Hypothalamus (tissue), 51 donors: ENCODE data around the gene RAF1.
"Not testable (repeated sequence)": the region's sequence is repeated elsewhere in the genome, so short reads cannot be mapped to it uniquely, and the experiment has no call there.

Experiments used
- DNase-seq, 51 donors: peaks; one replicate each; lab custom pipeline; 2025; lab: John Stamatoyannopoulos, UW

RAF1 gene

DNA sequence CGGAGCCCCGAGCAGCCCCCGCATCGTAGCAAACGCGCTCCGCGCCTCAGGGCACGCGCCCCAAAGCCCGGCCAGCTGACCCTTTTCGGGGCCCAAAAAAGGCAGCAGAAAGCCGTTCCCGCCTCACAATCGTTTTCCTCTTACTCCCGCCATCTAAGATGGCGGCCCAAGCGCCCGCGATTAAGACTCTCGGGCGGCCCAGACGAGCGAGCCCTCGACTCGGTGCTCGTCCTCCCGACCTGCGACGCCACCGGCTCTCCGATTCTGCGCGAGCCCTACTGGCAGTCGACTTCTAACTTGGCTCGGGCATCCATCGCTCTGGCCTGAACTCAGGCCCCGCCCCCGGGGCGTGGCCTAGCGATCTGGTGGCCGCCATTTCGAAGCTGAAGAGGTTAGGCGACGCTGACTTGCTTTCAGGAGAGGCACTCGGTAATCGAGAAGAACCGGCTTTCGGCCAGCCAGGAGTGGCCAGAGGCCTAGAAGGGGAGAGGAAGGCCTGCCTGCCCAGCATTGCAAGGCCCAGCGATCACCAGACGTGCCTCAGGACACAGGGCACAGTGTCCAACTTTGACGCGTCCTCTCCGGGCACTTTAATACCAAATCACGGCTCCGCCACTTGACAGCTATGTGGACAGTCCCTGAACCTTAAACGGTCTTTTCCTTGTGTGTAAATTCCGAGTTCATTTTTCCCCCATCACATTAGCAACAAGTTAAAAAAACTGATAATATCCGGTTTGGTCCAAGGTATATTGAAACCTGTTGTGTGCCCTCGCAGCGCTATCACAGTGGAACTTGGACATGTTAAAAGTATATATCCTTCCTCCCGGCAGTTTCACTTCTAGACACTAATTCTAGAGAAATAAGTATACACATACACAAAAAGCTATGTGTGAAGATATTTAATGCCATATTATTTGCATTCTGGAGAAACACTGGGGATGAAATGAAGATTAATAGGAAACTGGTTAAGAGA is at the start of gene RAF1:
Gene RAF1 (minus strand): TSS at position 182 of the 973 bp plus-strand sequence. CDS start 45,396 bp downstream, outside the sequence.
- DNase-seq, result peak; percentile 75 to 99 (median 97)

DNA sequence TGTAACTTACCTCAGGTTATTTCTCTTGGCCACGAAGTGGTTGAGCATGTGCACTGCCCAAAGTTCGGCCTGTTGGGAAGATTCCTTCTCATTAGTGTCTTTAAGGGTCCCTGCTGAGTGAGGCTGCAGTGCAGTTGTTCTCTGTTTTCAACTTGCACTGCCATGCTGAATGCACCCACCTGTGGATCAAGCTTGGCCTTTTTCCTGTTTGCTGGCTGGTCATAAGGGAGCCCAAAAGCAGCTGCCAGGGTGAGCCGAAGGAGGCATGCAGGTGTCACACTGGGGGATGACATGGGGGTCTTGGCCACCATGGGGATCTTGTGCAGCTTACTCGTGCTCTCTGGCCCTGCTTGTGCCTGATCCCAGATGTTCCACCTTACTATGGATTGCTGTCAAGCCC is 46.1 kb upstream of the RAF1 start:
- DNase-seq, result no peak

- DNase-seq, result no peak
Measured at GRCh38 chr3:12709334-12709733, 45.4 kb upstream of the RAF1 start.

DNA sequence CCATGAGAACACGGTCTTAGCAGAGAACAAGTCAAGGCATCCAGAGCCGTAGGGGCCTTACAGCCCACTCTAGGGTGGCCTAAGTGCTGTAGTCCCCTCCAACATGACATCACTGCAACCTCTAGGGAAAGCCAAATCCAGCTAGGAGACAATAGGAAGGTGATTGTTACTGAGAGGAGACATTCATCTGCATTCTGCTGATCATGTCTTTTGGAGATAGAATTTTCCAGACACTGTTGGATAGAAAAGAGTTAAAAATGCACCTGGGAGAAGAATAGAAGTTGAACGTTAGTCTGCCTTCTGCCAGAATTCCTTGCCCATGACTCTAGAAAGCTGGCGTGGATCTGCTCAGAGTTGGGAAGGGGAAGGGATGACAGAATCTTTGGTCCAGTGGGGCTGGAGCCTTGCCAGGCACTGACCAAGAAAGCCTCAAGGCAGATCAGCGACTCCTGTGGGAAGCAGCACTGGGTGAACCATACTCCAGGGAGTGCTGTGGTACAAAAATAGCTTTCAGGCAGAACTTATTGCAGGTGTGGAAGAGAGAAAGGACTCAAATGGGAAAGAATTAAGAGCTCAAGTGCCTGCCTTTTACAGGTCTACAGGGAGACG is 44.8 kb upstream of the RAF1 start:
- peak in 4 of 51 donors; percentile 4 to 14 (median 5) for DNase-seq

DNA sequence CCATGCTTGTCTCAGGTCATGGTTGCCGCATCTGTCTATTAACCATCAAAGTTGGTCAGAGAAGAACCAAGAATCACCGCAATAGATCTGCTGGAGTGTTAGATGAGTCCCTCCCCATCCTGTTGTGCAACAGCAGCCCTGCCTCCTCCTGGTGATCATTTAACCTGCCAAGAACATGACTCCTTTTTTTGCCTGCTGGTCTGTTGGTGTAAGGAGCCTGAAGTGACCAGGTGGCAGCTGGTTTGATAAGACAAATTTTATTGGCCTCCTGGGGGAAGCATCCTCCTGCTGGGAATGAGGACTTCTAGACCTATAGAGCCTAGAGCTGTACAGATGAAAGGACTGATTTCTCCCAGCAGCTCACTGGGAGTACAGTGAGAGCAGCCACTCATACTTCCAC is 43.5 kb upstream of the RAF1 start:
- no peak for DNase-seq

GRCh38 chr3:12706504-12707253 is 42.8 kb upstream of the RAF1 start:
- DNase-seq, result peak in 11 of 51 donors; percentile 1 to 21 (median 8)

GRCh38 chr3:12705981-12706380 is 42.1 kb upstream of the RAF1 start:
- DNase-seq, result no peak

GRCh38 chr3:12705374-12705926 is 41.5 kb upstream of the RAF1 start:
- no peak for DNase-seq

- no peak for DNase-seq
Measured at GRCh38 chr3:12702501-12702900, 38.6 kb upstream of the RAF1 start.

- not testable (repeated sequence) for DNase-seq
Measured at GRCh38 chr3:12701601-12702000, 37.7 kb upstream of the RAF1 start.

GRCh38 chr3:12700800-12701199 is 36.9 kb upstream of the RAF1 start:
- no peak for DNase-seq

DNA sequence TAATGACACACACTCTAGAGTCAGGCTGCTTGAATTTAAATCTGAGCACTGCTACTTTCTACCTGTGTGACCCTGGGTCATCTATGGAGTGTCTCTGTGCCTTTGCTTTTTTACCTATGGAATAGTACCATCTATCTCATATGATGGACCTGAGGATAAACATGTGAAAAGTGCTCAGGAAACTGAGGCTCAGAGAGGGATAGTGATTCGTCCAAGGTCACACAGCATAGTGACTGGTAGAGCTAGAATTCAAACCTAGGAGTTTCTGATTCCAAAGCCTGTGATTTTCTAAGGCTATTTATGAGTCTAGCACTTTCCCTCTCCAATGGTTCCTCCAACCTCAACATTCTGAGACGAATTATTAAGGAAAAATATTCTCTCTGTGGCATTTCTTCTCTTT is 32.0 kb upstream of the RAF1 start:
- no peak for DNase-seq

- DNase-seq, result no peak
Measured at GRCh38 chr3:12695112-12695511, 31.2 kb upstream of the RAF1 start.

GRCh38 chr3:12692444-12692843 is 28.5 kb upstream of the RAF1 start:
- no peak for DNase-seq

DNA sequence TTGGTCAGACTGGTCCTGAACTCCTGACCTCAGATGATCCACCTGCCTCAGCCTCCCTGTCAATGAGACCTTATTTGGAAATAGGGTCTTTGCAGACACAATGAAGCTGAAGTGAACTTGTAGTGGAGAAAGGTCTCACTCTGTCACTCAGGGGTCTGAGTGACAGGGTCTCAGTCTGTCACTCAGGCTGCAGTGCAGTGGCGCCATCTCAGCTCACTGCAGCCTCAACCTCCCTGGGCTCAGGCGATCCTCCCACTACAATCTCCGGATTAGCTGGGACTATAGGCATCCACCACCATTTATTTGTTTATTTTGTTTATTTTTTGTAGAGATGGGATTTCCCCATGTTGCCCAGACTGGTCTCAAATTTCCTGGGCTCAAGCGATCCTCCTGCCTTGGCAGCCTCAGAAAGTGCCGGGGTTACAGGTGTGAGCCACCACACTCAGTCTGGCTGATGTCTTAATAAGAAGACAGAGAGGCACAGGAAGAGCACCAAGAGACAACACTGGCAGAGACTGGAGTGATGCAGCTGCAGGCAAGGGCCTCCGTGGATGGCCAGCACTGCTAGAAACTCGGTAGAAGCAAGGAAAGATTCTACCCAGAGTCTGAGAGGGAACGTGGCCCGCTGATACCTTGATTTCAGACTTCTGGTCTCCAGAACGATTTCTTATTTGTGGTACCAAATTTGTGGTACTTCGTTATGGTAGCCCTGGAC is 26.2 kb upstream of the RAF1 start:
- no peak for DNase-seq

DNA sequence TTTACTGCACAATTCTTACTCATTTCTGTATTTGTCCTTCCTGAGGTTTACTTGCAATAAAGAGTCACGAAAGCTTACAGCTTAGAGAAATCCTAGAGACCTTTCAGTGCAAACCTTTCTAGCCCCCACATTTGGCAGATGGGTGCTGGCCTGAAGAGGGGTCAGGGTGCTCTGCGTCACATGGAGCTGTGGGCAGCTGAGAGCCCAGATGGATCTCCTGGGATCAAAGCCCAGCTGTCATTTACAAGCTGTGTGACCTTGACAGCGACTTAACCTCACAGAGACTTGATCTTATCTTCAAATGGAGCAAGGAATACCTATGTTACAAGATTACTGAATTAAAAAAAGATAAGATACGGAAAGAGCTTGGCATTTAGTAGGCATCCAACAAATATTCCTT is 24.0 kb upstream of the RAF1 start:
- DNase-seq, result no peak

GRCh38 chr3:12686096-12686495 is 22.2 kb upstream of the RAF1 start:
- no peak for DNase-seq

DNA sequence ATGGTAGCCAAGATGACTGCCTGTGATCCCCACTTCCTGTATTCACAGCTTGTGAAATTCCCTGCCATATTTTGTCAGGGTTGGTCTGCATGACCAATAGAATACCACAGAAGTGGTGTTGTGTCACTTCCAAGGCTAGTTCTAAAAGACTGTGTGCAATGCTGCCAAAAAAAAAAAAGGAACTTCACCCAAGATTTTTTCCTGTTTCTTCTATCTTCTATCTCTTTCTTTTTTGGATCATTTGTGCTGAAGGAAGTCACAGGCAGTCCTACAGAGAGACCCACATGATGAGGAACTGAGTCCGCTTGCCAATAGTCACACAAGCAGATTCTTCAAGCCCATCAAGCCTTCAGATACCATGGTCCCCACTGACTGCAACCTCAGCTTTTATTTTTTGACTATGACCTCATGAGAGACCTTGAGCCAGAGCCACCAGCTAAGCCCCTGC is 18.1 kb upstream of the RAF1 start:
- peak in 4 of 51 donors; percentile 16 to 40 (median 23) for DNase-seq

DNA sequence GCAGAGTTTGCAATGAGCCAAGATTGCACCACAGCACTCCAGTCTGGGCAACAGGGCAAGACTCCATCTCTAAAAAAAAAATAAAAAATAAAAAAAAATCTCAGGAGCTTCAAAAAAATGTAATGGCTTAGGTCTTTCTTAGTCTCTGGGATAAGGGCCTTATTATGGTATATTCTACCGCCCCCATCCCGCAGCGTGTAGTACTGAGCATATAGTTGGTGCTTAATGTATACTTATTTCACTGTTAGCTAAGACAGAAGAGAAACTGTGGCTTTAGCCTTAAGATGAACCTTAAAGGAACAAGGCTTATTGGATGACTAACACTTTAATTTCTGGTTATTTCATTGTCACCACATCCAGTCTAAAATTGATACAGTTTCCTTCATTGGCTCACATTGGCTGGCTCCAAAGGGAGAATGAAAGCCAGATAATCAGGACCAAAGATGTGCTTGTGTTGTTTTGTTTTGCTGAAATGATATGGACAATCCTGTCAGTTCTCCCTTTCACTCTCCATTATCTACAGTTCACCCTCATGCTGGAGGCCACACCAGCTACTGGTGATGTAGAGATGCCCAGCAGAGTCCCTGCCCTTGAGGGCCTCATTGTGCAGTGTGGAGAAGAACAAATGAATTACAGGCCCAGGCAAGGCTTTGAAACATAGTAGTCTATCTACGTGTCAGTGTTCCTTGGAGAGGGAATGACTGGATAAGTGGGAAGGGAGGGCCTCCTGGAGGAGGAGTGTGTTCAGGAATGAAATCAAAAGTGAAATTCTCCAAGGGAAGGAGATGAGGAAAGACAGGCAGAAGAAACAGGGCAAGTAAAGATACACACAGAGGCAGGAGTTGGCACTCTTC is 17.4 kb upstream of the RAF1 start:
- no peak for DNase-seq
